CD4-positive, alpha-beta T cell treated with Interleukin-15 for 4 hours (primary cell): ENCODE results near the gene TMEM213.

Source experiments
- DNase-seq: peaks from one replicate; pipeline ENCODE4 v3.0.0-alpha.2; 2020; ENCODE audit warnings: low spot score

The TMEM213 gene

GRCh38 chr7:138797715-138798320 lies at the start of gene TMEM213, which contains the start of gene ATP6V0A4:
Gene TMEM213, plus strand, starts transcription at chr7:138797994. Its CDS starts 111 bp downstream, at chr7:138798105.
Gene ATP6V0A4, minus strand, starts transcription at chr7:138798196. Its CDS starts 26,949 bp downstream, at chr7:138771247.
- DNase-seq: no peak

GRCh38 chr7:138748666-138749065 lies 49.1 kb upstream of the TMEM213 start:
- DNase-seq: no peak

GRCh38 chr7:138749960-138750359 lies 47.8 kb upstream of the TMEM213 start:
- DNase-seq: no peak

- DNase-seq: no peak
Observed at GRCh38 chr7:138750473-138750872, 47.3 kb upstream of the TMEM213 start.

- DNase-seq: no peak
Observed at GRCh38 chr7:138750901-138751464, 46.8 kb upstream of the TMEM213 start.

- peak; percentile 95 for DNase-seq
Observed at GRCh38 chr7:138752518-138753149, 45.2 kb upstream of the TMEM213 start.

- no peak for DNase-seq
Observed at GRCh38 chr7:138753150-138753518, 44.7 kb upstream of the TMEM213 start.

- DNase-seq: peak; percentile 23
Observed at GRCh38 chr7:138753610-138754009, 44.2 kb upstream of the TMEM213 start.

GRCh38 chr7:138755331-138755747 lies 42.5 kb upstream of the TMEM213 start:
- DNase-seq: no peak

- DNase-seq: no peak
Observed at GRCh38 chr7:138755842-138756590, 41.8 kb upstream of the TMEM213 start.

- DNase-seq: no peak
Observed at GRCh38 chr7:138756591-138757242, 41.1 kb upstream of the TMEM213 start.

GRCh38 chr7:138768241-138768640 lies 29.6 kb upstream of the TMEM213 start:
- DNase-seq: no peak

GRCh38 chr7:138770904-138771303 lies 26.9 kb upstream of the TMEM213 start:
- DNase-seq: no peak

GRCh38 chr7:138773176-138773575 lies 24.6 kb upstream of the TMEM213 start:
- DNase-seq: no peak

- no peak for DNase-seq
Observed at GRCh38 chr7:138773817-138774216, 24.0 kb upstream of the TMEM213 start.

GRCh38 chr7:138776166-138776833 lies 21.5 kb upstream of the TMEM213 start:
- DNase-seq: no peak

- DNase-seq: no peak
Observed at GRCh38 chr7:138781004-138781403, 16.8 kb upstream of the TMEM213 start.

- no peak for DNase-seq
Observed at GRCh38 chr7:138784692-138785091, 13.1 kb upstream of the TMEM213 start.

GRCh38 chr7:138785587-138786437 lies 12.0 kb upstream of the TMEM213 start:
- DNase-seq: no peak

- no peak for DNase-seq
Observed at GRCh38 chr7:138796038-138796615, 1.7 kb upstream of the TMEM213 start.
